GM19397 (cell line): Measurements from ENCODE around the gene PHF20.
"Not testable (repeated sequence)": the region's sequence is repeated elsewhere in the genome, so short reads cannot be mapped to it uniquely, and the experiment has no call there.

Source experiments
- ATAC-seq: cut with Tn5 transposase; IDR thresholded peaks from one replicate; pipeline ENCODE4 v1.9.1; 2021; ENCODE audit warnings: mild to moderate bottlenecking, moderate library complexity; ENCODE audit not compliant: unreplicated experiment

Gene PHF20

DNA sequence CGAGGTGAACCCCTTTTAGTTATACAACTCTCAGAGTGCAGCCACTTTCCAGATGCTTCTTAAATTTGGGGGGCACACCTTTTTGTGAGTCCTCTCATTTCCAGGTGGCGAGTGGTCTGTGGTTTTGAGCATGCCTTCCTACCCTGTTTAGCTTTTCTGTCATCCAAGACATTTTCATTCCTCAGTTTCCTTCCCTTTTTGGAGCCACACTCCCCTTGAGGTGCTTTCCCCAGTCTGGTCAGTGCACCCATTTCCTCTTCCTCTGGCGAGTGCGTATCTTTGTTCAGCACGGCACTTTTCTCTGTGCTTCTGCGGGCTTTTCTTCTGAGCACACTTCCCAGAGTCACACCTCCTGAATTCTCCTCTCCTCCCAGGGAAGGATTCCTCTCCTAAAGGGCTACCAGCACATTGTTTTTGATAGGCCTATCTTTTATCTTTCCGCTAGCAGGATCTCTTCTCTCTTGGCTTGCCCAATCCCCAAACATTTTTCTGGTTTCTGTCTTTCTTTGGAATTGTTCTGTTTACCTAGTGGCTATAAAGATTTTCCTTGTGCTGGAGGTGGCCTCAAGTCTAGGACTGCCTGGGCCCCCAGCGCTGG, 1.4 kb downstream of the PHF20 start:
- no peak for ATAC-seq

DNA sequence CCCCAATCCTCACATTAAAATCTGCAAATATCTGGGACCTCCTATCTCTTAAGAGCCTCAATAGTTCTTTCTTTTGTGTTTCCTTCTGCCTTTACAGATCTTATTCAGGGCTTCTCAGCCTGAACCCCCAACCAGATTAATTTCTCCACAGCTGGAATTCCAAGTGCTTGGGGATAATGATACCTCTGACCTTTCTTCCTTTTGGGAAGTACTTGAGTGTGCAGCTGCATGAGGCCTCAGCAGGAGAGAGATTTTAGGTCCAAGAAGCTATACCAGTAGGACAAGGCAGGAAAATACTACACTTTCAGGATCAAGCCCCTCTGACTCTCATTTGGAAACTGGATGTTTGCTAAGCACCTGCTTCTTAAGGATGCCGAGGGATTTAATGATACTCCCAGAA, 2.6 kb downstream of the PHF20 start:
- no peak for ATAC-seq

DNA sequence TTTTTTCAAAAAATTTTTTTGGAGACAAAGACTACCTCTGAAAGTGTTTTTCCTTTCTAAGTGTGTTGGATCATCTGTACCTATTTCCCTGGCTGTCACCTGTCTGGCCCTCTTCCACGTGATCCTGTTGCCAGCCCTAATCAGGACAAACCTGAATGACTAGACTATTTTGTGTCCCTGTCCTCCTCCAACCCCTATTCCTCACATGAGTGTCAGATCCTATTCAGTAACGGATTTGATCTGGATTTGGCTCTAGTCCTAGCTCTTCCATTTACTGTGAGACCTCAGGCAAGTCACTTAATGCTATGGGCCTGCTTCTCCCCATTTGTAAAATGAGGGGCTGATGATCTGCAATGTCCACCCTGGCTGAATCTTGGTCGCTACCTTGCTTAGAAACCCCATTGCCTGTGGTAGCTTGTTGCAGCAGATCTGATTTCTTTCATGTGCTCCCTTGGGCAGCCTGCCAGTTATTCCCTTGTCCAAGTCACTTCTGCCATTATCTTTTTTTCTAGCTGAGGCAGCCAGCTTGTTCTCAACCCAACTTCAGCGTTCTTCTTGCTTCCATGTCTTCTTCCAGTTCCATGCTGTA, 4.8 kb downstream of the PHF20 start:
- no peak for ATAC-seq

DNA sequence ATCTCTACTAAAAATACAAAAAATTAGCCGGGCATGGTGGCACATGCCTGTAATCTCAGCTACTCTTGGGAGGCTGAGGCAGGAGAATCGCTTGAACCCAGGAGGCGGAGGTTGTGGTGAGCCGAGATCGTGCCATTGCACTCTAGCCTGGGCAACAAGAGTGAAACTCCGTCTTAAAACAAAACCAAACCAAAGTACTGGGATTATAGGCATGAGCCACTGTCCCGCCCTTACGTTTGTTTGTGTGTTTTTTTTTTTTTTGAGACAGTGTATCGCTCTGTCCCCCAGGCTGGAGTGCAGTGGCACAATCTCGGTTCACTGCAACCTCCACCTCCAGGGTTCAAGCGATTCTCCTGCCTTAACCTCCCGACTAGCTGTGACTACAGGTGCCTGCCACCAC, 12.0 kb downstream of the PHF20 start:
- ATAC-seq = not testable (repeated sequence)

DNA sequence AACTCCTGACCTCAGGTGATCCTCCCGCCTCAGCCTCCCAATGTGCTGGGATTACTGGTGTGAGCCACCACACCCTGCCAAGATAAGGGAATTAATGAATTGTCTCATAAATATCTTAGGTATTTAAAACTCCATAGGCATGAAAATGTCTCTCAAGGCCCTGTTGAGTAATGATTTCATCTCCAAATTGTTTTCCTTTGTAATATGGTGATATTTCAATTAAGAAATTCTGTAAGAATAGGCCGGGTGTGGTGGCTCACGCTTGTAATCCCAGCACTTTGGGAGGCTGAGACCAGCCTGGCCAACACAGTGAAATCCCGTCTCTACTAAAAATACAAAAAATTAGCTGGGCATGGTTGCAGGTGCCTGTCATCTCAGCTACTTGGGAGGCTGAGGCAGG, 13.7 kb downstream of the PHF20 start:
- not testable (repeated sequence) for ATAC-seq

DNA sequence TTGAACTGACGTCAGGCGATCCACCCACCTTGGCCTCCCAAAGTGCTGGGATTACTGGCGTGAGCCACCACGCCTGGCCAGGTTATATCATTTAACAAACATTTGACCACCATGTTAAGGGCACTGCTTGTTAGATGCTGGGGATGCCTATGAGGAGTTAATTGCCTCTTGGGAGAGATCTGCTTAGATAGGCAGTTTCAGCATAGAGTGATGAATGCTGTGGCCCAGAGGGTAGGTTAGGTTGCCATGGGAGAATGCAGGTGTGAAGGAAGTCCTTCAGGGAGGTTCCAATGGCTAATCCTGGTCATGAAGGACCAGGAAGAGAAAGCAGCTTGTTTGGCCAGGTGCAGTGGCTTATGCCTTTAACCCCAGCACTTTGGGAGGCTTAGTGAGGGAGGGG, 17.0 kb downstream of the PHF20 start:
- no peak for ATAC-seq

DNA sequence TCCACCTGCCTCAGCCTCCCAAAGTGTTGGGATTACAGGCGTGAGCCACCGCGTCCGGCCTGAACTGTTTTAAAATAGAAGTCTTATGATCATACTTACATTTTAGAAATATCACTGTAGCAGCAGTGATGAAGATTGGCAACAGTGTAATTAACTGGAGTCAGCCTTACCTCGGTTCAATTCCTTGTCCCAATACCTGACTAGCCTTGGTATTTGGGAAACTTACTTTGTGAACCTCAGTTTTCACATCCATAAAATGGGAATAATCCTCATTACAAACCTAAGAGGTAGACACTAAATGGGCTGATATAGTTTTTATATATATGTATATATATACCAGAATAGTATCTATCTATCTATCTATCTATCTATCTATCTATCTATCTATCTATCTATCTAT, 19.3 kb downstream of the PHF20 start:
- ATAC-seq = no peak

DNA sequence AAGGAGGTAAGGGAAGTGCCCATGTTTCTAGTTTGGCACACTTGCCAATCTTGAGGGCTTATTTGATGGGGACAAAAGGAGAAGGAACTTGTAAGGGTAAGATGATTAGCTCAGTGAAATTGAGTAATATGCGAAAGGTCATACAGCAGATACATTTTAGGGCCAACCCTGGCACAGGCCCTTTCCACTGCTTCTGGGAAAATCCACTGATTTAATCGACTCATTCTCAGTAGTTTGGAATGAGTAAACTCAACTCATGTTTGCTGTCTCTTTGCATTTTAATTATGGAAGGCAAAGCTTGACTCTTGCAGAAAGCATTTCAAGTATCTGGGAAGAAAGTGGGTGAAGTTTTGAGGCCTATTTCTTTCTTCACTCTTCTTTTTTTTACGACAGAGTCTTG, 20.0 kb downstream of the PHF20 start:
- ATAC-seq = no peak

DNA sequence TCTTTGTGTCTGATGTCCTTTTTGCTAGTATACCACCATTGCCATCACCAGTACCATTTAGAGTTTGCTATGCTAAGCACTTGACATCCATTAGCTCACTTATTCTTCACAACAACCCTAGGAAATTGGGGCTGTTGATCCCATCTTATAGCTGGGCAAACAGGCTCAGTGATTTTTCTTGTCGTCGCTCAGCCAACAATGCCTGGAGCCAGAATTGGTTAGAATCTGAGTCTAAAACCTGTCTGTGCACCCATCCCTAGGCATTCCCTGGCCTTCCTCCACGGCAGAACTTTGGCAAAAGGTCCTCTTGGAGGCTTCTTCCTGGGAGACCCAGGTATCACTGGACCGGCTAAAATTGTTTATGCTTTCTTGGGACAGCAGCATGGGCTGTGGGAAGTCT, 20.9 kb downstream of the PHF20 start:
- no peak for ATAC-seq

DNA sequence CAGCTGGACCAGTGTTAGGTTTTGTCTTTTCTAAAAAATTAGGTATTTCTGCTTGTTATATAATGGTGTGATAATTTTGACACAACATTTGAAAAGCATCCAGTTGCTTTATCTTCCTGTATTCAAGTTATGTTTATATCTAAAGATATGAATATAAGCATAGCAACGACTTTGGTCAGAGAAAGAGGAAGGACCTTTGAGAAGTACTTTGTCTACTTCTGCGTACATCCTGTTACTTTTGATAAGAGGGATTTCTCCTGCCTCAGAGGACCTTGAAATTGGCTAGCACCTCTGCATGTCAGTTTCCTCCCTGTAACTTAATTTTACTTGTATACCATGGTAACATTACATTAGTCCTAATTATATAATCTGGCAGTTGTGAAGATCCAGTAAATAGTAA, 24.8 kb downstream of the PHF20 start:
- no peak for ATAC-seq

DNA sequence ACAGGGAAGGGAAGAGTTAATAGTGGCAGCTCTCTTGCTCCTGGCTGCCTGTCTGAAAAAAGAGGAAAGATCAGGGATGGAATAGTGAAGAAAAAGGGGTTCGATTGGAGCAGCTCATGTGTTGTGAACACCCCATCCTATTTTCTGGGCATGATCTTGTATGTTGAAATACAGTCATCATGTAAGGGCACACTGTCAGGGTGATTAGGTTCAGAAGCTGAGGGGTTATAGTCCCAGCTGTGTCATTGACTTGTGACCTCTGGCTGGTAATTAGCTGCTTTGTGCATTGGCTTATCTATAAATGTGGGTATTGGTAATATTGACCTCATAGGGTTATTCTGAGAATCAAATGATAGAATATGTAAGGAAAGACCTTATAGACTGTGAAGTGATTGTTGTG, 30.1 kb downstream of the PHF20 start:
- no peak for ATAC-seq

DNA sequence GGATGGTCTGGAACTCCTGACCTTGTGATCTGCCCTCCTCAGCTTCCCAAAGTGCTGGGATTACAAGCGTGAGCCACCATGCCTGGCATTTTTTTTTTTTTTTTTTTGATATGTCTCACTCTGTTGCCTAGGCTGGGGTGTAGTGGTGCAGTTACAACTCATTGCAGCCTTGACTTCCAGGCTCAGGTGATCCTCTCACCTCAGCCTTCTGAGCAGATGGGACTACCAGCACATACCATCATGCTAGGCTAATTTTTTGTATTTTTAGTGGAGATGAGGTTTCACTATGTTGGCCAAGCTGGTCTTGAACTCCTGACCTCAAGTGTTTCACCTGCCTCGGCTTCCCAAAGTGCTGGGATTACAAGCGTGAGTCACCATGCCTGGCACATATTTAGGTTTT, 34.3 kb downstream of the PHF20 start:
- no peak for ATAC-seq

DNA sequence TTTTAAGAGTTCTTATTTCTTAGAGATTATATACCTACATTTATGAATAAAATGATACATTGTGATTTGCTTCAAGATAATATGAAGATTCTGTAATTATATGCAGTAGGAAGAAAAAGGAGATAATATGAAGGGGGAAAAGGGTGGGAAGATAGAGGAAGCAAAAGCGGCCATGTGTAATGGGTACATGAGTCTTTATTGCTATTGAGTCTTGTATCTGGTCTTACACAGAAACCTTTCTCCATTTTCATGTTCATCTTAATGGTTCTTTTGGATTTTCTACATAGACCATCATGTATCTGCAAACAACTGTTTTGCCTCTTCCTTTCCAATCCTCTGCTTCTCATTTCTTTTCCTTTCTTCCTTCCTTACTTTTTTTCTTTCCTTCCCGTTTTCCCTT, 36.1 kb downstream of the PHF20 start:
- no peak for ATAC-seq

DNA sequence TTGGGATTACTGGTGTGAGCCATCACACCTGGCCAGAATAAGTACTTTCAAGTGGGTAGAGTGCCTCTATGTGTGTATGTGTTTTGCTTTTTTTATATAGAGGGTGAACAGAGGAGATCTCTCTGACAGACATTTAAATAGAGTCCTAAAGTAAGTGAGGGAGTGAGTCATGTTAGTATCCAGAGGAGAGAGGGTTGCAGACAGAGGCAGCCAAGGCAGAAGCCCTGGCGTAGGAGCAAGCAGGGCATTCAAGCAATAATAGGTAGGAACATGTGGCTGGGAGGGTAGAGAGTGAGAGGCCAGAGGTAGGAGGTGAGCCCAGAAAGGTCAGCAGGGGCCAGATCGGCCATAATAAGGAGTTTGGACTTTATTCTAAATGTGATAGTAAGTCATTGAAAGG, 48.9 kb downstream of the PHF20 start:
- no peak for ATAC-seq

DNA sequence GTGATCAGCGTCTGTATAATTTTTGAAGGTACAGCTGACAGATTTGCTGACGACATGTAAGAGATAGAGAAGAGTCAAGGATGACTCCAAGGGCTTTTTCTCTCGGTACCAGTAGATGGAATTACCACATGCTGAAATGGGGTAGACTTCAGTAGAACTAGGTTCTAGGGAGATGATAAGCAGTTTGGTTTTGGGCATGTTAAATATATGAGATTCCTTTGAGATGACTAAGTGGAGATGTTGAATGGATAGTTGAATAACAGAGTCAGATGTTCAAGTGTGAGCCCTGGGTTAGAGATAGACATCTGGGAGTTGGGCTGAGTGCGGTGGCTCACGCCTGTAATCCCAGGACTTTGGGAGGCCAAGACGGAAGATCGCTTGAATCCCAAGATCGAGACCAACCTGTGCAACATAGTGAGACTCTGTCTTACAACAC, 50.0 kb downstream of the PHF20 start:
- ATAC-seq = no peak

DNA sequence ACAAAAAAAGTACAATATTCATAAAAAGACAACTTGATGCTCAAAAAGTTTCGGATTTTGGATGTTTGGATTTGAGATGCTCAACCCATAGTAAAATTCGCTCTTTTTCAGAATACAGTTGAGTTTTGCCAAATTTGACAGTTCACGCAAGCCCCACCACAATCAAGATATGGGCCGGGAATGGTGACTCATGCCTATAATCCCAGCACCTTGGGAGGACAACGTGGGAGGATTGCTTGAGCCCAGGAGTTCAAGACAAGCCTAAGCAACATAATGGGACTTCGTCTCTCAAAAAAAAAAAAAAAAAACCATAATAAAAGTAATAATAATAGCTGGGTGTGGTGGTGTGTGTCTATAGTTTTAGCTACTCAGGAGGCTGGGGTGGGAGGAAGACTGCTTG, 51.3 kb downstream of the PHF20 start:
- no peak for ATAC-seq

DNA sequence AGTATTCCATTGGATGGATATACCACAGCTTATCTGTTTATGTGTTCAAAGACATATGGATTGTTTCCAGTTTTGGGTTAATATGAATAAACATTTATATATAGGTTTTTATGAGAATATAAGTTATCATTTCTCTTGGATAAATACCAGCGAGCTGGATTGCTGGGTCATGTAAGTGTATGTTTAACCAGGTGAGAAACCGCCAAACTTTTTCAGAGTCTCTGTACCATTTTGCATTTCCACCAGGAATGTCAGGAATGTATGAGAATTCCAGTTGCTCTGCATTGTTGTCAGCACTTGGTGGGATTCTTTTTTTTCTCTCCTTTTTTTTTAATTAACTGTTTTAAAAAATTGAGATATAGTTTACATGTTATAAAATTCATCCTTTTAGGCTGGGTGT, 52.1 kb downstream of the PHF20 start:
- ATAC-seq = no peak

DNA sequence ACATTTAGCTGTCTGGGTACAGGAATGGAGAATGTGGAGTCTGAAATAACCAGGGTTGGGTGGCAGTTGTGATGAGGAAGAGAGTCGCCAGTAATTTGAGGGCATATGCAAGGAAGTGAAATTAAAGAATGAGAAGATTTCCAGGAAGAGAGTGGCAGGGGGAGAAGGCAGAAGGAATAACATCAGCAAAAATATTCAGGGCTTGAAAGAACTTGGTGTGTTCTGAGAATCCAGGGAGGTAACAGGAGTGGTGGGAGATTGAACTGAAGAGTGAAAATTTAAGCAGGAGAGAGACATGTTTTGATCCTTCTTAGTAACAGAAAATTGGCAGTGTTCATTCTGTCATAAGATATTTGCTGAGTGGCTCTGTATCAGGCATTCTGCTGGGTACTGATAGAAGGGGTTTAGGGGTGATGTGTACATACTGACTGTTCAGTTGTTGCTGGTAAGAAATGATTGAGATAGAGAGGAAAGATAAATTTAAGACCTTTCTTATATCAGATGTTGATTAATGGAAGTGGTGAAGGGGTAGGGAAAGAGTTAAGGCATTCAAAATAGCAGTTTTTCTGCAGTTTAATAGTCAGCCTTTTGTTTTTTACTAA, 54.7 kb downstream of the PHF20 start:
- no peak for ATAC-seq

DNA sequence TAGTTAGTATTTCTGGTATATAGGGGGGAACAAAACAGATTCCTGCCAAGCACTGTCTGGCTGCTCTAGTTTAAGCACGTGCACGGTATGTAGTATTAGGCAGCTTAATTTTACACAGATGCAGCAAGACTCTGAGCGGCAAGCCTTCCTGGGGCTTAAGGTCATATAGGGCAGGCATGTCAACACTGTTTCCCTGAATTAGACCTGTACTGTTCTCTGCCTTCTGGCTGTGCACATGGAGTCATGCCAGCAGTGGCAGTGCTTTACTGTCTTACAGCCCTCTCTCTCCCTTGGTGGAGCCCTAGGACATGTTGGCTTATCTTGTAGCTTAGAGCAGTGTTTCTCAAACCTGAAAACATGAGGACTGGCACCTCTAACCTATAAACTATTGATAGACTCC, 56.6 kb downstream of the PHF20 start:
- no peak for ATAC-seq

DNA sequence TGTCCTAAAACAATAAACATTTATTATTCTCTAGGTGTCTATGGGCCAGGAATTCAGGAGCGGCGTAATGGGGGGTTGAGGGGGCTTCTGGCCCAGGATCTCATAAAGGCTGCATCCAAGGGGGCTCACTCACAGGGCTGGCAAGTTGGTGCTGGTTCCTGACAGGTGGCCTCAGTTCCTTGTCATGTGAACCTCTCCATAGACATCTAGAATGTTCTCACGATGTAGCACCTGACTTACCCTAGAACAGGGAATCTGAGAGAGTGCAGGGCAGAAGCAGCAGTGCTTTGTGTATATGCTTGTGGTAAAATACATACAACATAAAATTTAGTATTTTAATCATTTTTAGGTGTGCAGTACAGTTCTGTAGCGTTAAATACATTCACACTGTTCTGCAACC, 57.1 kb downstream of the PHF20 start:
- no peak for ATAC-seq

DNA sequence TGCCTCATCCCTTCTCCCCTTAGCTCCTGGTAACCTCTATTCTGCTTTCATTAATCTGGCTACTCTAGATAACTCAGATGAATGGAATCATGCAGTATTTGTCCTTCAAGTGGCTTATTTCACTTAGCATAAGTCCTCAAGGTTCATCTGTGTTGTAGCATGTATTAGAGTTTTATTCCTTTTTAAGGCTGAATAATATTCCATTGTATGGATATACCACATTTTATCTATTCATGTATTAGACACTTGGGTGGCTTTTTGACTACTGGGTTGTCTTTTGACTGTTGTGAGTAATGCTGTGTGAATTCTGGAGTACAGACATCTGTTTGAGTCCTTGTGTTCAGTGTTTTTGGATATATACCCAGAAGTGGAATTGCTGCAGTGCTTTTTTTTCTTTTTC, 58.4 kb downstream of the PHF20 start:
- ATAC-seq = no peak

DNA sequence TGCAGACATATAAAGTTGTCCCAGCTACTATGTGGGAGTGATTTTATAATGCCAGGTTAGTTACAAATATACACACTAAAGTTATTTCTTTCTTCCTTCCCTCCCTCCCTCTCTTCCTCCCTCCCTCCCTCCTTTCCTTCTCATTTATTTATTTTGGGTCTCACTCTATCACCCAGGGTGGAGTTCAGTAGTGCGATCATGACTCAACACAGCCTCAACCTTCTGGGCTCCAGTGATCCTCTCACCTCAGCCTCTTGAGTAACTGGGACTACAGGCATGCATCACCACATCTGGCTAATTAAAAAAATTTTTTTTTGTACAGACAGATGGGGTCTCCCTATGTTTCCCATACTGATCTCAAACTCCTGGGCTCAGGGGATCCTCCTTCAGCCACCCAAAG, 59.2 kb downstream of the PHF20 start:
- ATAC-seq = no peak

DNA sequence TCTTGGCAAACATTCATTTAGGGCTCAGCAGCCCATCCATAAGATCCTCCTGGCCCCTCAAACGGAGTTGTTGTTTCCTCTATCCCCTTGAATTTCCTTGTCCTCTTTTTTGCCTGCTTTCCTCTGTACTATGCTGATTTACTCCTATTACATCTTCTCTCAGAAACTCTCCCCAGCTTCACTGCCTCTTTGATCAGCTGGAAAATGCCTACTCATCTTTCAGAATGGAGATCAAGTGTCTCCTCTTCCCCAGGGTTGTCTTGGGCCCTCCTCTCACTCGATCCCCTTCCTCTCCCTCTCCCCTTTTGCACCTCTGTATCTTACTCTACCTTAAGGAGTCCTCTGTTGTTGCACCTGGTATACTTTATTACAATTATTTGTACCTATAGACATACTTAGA, 60.2 kb downstream of the PHF20 start:
- ATAC-seq = no peak
